Nephron progenitor cell (in vitro differentiated cells): ENCODE data around the gene ROPN1B.

ENCODE experiments used
- DNase-seq: peaks from one replicate; pipeline ENCODE4 v3.0.0; 2021
- H3K27ac Mint-ChIP-seq: 2 replicates; pipeline ENCODE4 v1.8.0; 2021; ENCODE audit warnings: mild to moderate bottlenecking, moderate library complexity, mixed read lengths
- H3K27me3 Mint-ChIP-seq: 2 replicates; pipeline ENCODE4 v1.8.0; 2021; ENCODE audit warnings: mild to moderate bottlenecking, low read depth, mixed read lengths; ENCODE audit not compliant: poor library complexity
- H3K36me3 Mint-ChIP-seq: 2 replicates; pipeline ENCODE4 v1.8.0; 2021; ENCODE audit warnings: low read depth, mixed read lengths
- H3K4me1 Mint-ChIP-seq: 2 replicates; pipeline ENCODE4 v1.8.0; 2021; ENCODE audit warnings: mixed read lengths
- H3K4me3 Mint-ChIP-seq: 2 replicates; pipeline ENCODE4 v1.8.0; 2021; ENCODE audit warnings: mild to moderate bottlenecking, moderate library complexity, mixed read lengths
- H3K9me3 Mint-ChIP-seq: 2 replicates; pipeline ENCODE4 v1.8.0; 2021; ENCODE audit warnings: mild to moderate bottlenecking, moderate library complexity, mixed read lengths
- TF ChIP-seq, protein P1 (sequence below): fragments of 200-600 bp; sonication (generic); IDR thresholded peaks from 2 replicates; pipeline ENCODE4 v1.5.0; 2021; ENCODE audit warnings: antibody characterized with exemption

Gene ROPN1B

DNA sequence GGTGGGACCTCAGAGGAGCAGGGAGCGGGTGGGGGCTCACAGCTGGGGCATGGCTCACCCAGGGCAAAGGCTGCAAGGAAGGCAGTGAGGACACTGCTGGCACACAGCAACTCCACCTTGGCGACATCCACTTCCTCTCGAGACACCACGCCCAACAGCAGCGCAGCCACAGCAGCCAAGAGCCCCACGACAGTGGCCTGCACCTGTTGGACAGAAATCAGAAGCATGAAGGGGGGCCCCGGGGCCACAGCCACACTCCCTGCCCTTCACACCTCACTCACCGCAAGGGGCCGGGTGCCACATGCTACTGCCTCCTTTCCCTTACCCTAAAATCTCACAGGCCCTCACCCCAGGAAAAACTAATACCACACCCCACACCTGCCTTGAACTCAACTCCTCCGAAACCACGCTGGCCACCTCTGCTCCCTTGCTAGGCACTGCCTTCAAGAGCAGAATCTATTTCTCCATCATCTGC, 57.3 kb downstream of the ROPN1B start:
- peaks cover 6% of the 10 kb centered on the region for H3K27me3 Mint-ChIP-seq
- TF ChIP-seq, protein P1, sequence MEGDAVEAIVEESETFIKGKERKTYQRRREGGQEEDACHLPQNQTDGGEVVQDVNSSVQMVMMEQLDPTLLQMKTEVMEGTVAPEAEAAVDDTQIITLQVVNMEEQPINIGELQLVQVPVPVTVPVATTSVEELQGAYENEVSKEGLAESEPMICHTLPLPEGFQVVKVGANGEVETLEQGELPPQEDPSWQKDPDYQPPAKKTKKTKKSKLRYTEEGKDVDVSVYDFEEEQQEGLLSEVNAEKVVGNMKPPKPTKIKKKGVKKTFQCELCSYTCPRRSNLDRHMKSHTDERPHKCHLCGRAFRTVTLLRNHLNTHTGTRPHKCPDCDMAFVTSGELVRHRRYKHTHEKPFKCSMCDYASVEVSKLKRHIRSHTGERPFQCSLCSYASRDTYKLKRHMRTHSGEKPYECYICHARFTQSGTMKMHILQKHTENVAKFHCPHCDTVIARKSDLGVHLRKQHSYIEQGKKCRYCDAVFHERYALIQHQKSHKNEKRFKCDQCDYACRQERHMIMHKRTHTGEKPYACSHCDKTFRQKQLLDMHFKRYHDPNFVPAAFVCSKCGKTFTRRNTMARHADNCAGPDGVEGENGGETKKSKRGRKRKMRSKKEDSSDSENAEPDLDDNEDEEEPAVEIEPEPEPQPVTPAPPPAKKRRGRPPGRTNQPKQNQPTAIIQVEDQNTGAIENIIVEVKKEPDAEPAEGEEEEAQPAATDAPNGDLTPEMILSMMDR = no peak
- no peak overlapping the region for H3K4me3 Mint-ChIP-seq
- peaks cover 47% of the 10 kb centered on the region for H3K36me3 Mint-ChIP-seq
- H3K4me1 Mint-ChIP-seq = peaks cover 10% of the 10 kb centered on the region
- H3K27ac Mint-ChIP-seq = no peak overlapping the region
- H3K9me3 Mint-ChIP-seq = peaks cover 30% of the 10 kb centered on the region
- no peak for DNase-seq

DNA sequence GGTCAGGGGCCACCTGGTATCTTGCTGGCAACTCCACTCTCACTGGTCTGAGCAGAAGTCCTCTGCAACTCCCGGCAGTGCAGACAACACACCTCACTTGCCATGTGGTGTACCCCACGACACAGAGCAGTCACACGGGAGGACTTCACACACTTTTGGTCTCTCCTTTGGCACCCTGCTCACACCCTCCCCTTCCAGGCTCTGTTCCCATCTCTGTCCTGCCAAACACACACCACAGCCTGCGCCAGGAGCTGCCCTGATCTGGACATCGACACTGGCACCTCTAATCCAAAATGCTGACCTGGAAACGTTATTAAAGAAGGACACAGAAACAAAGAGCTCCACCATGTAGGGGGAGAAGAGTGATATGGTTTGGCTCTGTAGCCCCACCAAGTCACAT, 57.8 kb downstream of the ROPN1B start:
- peaks cover 6% of the 10 kb centered on the region for H3K27me3 Mint-ChIP-seq
- H3K27ac Mint-ChIP-seq = peak overlapping the region; percentile 58
- DNase-seq = no peak
- H3K9me3 Mint-ChIP-seq = peaks cover 30% of the 10 kb centered on the region
- TF ChIP-seq, protein P1 = no peak
- peaks cover 46% of the 10 kb centered on the region for H3K36me3 Mint-ChIP-seq
- peaks cover 10% of the 10 kb centered on the region for H3K4me1 Mint-ChIP-seq
- H3K4me3 Mint-ChIP-seq = no peak overlapping the region

DNA sequence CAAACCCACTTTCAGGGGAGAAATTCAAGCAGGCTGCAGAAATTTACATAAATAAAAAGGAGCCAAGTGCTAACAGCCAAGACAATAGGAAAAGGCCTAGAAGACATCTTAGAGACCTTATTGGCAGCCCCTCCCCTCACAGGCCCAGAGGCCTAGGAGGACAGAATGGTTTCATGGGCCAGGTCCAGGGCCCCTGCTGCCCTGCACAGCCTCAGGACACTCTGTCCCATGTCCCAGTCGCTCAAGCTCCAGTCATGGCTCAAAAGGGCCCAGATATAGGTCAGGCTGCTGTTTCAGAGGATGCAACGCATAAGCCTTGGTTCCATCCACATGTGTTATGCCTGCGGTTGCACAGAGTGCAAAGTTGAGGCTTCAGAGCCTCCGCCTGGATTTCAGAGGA, 59.1 kb downstream of the ROPN1B start:
- Mint-ChIP-seq H3K27ac (no peak overlapping the region), H3K27me3 (peaks cover 6% of the 10 kb centered on the region), H3K36me3 (peaks cover 48% of the 10 kb centered on the region), H3K4me1 (peaks cover 13% of the 10 kb centered on the region), H3K9me3 (peaks cover 30% of the 10 kb centered on the region), H3K4me3 (no peak overlapping the region)
- DNase-seq = no peak
- TF ChIP-seq, protein P1 = no peak

DNA sequence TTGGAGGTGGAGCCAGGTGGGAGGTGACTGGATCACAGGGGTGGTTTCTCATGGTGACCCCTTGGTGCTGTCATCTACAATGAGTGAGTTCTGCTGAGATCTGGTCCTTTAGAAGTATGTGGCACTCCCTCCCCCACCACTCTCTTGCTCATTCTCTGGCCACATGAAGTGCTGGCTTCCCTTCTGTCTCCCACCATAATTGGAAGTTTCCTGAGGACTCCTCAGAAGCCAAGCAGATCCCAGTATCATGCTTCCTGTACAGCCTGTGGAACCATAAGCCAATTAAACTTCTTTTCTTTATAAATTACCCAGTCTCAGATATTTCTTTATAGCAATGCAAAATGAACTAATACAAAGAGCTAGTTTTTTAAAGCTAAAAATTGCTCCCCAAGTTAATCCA, 60.3 kb downstream of the ROPN1B start:
- Mint-ChIP-seq H3K27ac (no peak overlapping the region), H3K4me1 (peaks cover 13% of the 10 kb centered on the region), H3K4me3 (no peak overlapping the region), H3K36me3 (peaks cover 50% of the 10 kb centered on the region), H3K9me3 (peaks cover 30% of the 10 kb centered on the region), H3K27me3 (peaks cover 6% of the 10 kb centered on the region)
- DNase-seq = no peak
- TF ChIP-seq, protein P1 = no peak

DNA sequence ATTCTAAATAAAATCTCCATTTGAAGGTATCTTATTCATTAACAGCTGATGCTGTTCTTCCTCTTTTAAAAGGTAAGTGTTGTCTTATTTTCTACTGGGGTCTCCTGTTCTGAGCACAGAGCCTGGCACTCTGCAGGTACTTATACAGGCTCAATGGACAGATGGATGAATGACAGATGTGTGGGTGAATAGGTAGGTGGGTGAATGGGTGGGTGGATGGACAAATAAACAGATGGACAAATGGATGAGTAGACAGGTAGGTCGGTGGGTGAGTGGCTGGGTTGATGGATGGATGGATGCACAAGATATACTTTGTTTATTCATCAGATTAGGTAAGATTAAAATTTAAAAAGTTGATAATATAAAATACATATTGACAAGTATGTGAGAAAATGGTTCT, 61.5 kb downstream of the ROPN1B start:
- Mint-ChIP-seq H3K27ac (no peak overlapping the region), H3K36me3 (peaks cover 53% of the 10 kb centered on the region), H3K9me3 (peaks cover 30% of the 10 kb centered on the region), H3K27me3 (peaks cover 3% of the 10 kb centered on the region), H3K4me3 (no peak overlapping the region), H3K4me1 (peaks cover 13% of the 10 kb centered on the region)
- no peak for DNase-seq
- TF ChIP-seq, protein P1 = no peak

DNA sequence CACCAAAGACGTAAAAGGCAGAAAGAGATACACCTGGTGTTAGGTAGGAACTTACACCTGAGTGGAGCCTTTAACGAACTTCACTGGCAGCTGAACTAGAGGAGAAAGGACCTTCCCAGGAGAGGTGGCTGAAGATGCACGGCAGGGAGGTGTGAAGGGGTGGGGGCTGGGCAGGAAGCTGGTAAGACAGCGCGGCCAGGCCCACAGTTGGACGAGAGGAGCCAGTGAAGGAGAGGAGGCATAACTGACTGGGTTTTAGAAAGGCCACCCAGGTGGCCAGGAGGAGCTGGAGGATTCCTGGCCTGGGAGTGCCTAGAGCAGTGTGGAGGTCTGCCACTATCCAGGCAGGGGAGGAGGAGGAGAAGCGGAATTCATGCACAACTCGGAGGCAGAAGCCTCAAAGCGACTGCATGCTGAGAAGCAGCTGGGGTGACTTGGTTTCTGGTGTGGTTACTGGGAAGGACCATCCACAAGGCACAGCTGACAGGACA, 63.0 kb downstream of the ROPN1B start:
- no peak for DNase-seq
- H3K4me3 Mint-ChIP-seq = no peak overlapping the region
- H3K27me3 Mint-ChIP-seq = peaks cover 3% of the 10 kb centered on the region
- peak overlapping the region; percentile 47 for H3K27ac Mint-ChIP-seq
- H3K9me3 Mint-ChIP-seq = peaks cover 27% of the 10 kb centered on the region
- peaks cover 13% of the 10 kb centered on the region for H3K4me1 Mint-ChIP-seq
- TF ChIP-seq, protein P1 = no peak
- peaks cover 57% of the 10 kb centered on the region for H3K36me3 Mint-ChIP-seq
